Trophoblast cell (in vitro differentiated cells and primary cell): ENCODE data around the gene LRFN4.

Source experiments
- DNase-seq, 2 donors: peaks; one replicate each; pipeline ENCODE4 v3.0.0-alpha.2; 2016
- H2AFZ ChIP-seq: 2 replicates; pipeline ENCODE4 v1.6.1; 2013; ENCODE audit warnings: low read length, moderate library complexity, mild to moderate bottlenecking; ENCODE audit not compliant: insufficient read depth, poor library complexity
- H2AK5ac ChIP-seq: 2 replicates; pipeline ENCODE4 v1.6.1; 2013; ENCODE audit warnings: mild to moderate bottlenecking, low read length
- H2BK120ac ChIP-seq: 2 replicates; pipeline ENCODE4 v1.6.1; 2013; ENCODE audit warnings: low read length, mild to moderate bottlenecking, moderate library complexity; ENCODE audit not compliant: insufficient read depth, poor library complexity
- H2BK12ac ChIP-seq: 2 replicates; pipeline ENCODE4 v1.6.1; 2013; ENCODE audit warnings: mild to moderate bottlenecking, low read length, moderate library complexity
- H2BK5ac ChIP-seq: 2 replicates; pipeline ENCODE4 v1.6.1; 2013; ENCODE audit warnings: low read length, low read depth, moderate library complexity, mild to moderate bottlenecking; ENCODE audit not compliant: poor library complexity
- H3K14ac ChIP-seq: 2 replicates; pipeline ENCODE4 v1.6.1; 2013; ENCODE audit warnings: mild to moderate bottlenecking, low read length
- H3K18ac ChIP-seq: 2 replicates; pipeline ENCODE4 v1.6.1; 2013; ENCODE audit warnings: mild to moderate bottlenecking, low read length
- H3K23ac ChIP-seq: 2 replicates; pipeline ENCODE4 v1.6.1; 2013; ENCODE audit warnings: low read length
- H3K27ac ChIP-seq: 2 replicates; pipeline ENCODE4 v1.5.1; 2013; ENCODE audit warnings: low read depth, mild to moderate bottlenecking, inconsistent platforms, low read length, moderate library complexity
- H3K27me3 ChIP-seq: 2 replicates; pipeline ENCODE4 v1.6.1; 2013; ENCODE audit warnings: inconsistent platforms, mild to moderate bottlenecking, low read length, moderate library complexity; ENCODE audit not compliant: insufficient read depth
- H3K36me3 ChIP-seq, 2 experiments: 1 replicate in 1 of 2; 2 replicates in 1 of 2; pipeline ENCODE4 v1.6.1; 2013; ENCODE audit warnings: low read length in 2 of 2, mild to moderate bottlenecking in 2 of 2, moderate library complexity in 1 of 2; ENCODE audit not compliant: insufficient read depth in 2 of 2, control insufficient read depth in 1 of 2
- H3K4ac ChIP-seq: 2 replicates; pipeline ENCODE4 v1.6.1; 2013; ENCODE audit warnings: low read depth, mild to moderate bottlenecking, low read length, moderate library complexity
- H3K4me1 ChIP-seq, 2 experiments: 1 replicate in 1 of 2; 2 replicates in 1 of 2; pipeline ENCODE4 v1.6.1; 2013; ENCODE audit warnings: low read length in 2 of 2, mild to moderate bottlenecking in 2 of 2, moderate library complexity in 1 of 2; ENCODE audit not compliant: insufficient read depth in 2 of 2, control insufficient read depth in 1 of 2
- H3K4me2 ChIP-seq: 2 replicates; pipeline ENCODE4 v1.6.1; 2013; ENCODE audit warnings: inconsistent platforms, mild to moderate bottlenecking, low read length, moderate library complexity
- H3K4me3 ChIP-seq: 2 replicates; pipeline ENCODE4 v1.5.1; 2013; ENCODE audit warnings: mild to moderate bottlenecking, low read depth, low read length, inconsistent platforms
- H3K79me1 ChIP-seq: one replicate; pipeline ENCODE4 v1.6.1; 2013; ENCODE audit warnings: low read length
- H3K79me2 ChIP-seq: 2 replicates; pipeline ENCODE4 v1.6.1; 2013; ENCODE audit warnings: low read length, mild to moderate bottlenecking; ENCODE audit not compliant: control insufficient read depth, insufficient read depth, poor library complexity
- H3K9ac ChIP-seq: 2 replicates; pipeline ENCODE4 v1.6.1; 2013; ENCODE audit warnings: mild to moderate bottlenecking, low read length
- H3K9me3 ChIP-seq: 2 replicates; pipeline ENCODE4 v1.6.1; 2013; ENCODE audit warnings: low read depth, mild to moderate bottlenecking, control low read depth, inconsistent platforms, low read length; ENCODE audit not compliant: insufficient read depth
- H4K12ac ChIP-seq: 2 replicates; pipeline ENCODE4 v1.6.1; 2013; ENCODE audit warnings: low read depth, mild to moderate bottlenecking, low read length, moderate library complexity
- H4K8ac ChIP-seq: 2 replicates; pipeline ENCODE4 v1.6.1; 2013; ENCODE audit warnings: low read depth, mild to moderate bottlenecking, low read length, moderate library complexity
- H4K91ac ChIP-seq: one replicate; pipeline ENCODE4 v1.6.1; 2013; ENCODE audit warnings: low read depth, mild to moderate bottlenecking, low read length, moderate library complexity
- WGBS: extraction: QIAGEN DNeasy Blood & Tissue Kit; methylation state at CpG from one replicate; pipeline ENCODE4 v1.1.7; 2013; ENCODE audit warnings: missing lambda C conversion rate; ENCODE audit not compliant: insufficient read length, insufficient coverage; ENCODE audit errors: extremely low coverage; 5-methylcytosine and 5-hydroxymethylcytosine counted together

The LRFN4 gene

GRCh38 chr11:66842896-66843775, 13.7 kb upstream of the LRFN4 start, which contains the start of gene RCE1:
Gene RCE1 (plus strand): TSS chr11:66843441. CDS start chr11:66843456, 15 bp downstream.
- H2AFZ ChIP-seq, result peak within 1 kb of the TSS; percentile 100

GRCh38 chr11:66843776-66844495, 12.9 kb upstream of the LRFN4 start:
- Histone ChIP-seq H3K9me3 (no peaks in the 10 kb centered on the region), H4K12ac (peak overlapping the region; percentile 99), H2BK5ac (peak overlapping the region; percentile 91), H2AK5ac (peak overlapping the region; percentile 59), H3K27me3 (no peaks in the 10 kb centered on the region), H3K36me3 (peaks cover 34 to 47% of the 10 kb centered on the region in 2 experiments), H3K4me3 (peak overlapping the region; percentile 97), H3K79me2 (peaks cover 18% of the 10 kb centered on the region), H3K18ac (peak overlapping the region; percentile 97), H3K23ac (no peak overlapping the region), H4K91ac (peak overlapping the region; percentile 96), H2BK120ac (peak overlapping the region; percentile 95), H3K4me1 (peaks cover 14 to 23% of the 10 kb centered on the region in 2 experiments), H3K4me2 (peak overlapping the region; percentile 80), H3K79me1 (peaks cover 12% of the 10 kb centered on the region), H3K27ac (peak overlapping the region; percentile 78), H3K14ac (peak overlapping the region; percentile 78), H2AFZ (peak overlapping the region; percentile 100), H4K8ac (peak overlapping the region; percentile 100), H3K4ac (peak overlapping the region; percentile 82), H3K9ac (peak overlapping the region; percentile 93), H2BK12ac (no peak overlapping the region)
- DNase-seq, result no peak
- no CpG with 5 or more reads among the region's 16 CpGs for WGBS

More at GRCh38 chr11:66842896-66843775, 13.7 kb upstream of the LRFN4 start, which contains the start of gene RCE1:
- Histone ChIP-seq H2BK5ac (peak within 1 kb of the TSS; percentile 91), H2BK120ac (peak within 1 kb of the TSS; percentile 95), H3K9me3 (no peaks in the 10 kb centered on the region), H4K91ac (peak within 1 kb of the TSS; percentile 96), H3K14ac (peak within 1 kb of the TSS; percentile 96), H3K4me2 (peak within 1 kb of the TSS; percentile 80), H3K18ac (peak within 1 kb of the TSS; percentile 98), H3K36me3 (peaks cover 32 to 42% of the 10 kb centered on the region in 2 experiments), H3K4me1 (peaks cover 14 to 23% of the 10 kb centered on the region in 2 experiments), H3K27me3 (no peaks in the 10 kb centered on the region), H3K79me2 (peaks cover 18% of the 10 kb centered on the region), H4K8ac (peak within 1 kb of the TSS; percentile 100), H3K9ac (peak within 1 kb of the TSS; percentile 93), H3K79me1 (peaks cover 12% of the 10 kb centered on the region), H2AK5ac (peak within 1 kb of the TSS; percentile 65), H3K4ac (peak within 1 kb of the TSS; percentile 83), H4K12ac (peak within 1 kb of the TSS; percentile 99), H2BK12ac (no peak within 1 kb of the TSS), H3K23ac (no peak within 1 kb of the TSS), H3K4me3 (peak within 1 kb of the TSS; percentile 97), H3K27ac (peak within 1 kb of the TSS; percentile 85)
- peak; percentile 90 to 95 for DNase-seq
- WGBS, result no CpG with 5 or more reads among the region's 98 CpGs

- no peak overlapping the region for H2AK5ac ChIP-seq
These were observed 12.2 kb upstream of the LRFN4 start for GRCh38 chr11:66844496-66845142.

More at GRCh38 chr11:66844496-66845142, 12.2 kb upstream of the LRFN4 start:
- Histone ChIP-seq H4K91ac (no peak overlapping the region), H3K36me3 (peaks cover 35 to 50% of the 10 kb centered on the region in 2 experiments), H2BK120ac (no peak overlapping the region), H3K14ac (no peak overlapping the region), H3K18ac (peak overlapping the region; percentile 16), H3K4ac (peak overlapping the region; percentile 82), H4K8ac (no peak overlapping the region), H3K79me2 (peaks cover 18% of the 10 kb centered on the region), H3K79me1 (peaks cover 12% of the 10 kb centered on the region), H3K9ac (no peak overlapping the region), H2AFZ (no peak overlapping the region), H3K4me1 (peaks cover 14 to 23% of the 10 kb centered on the region in 2 experiments), H3K27me3 (no peaks in the 10 kb centered on the region), H2BK5ac (no peak overlapping the region), H3K4me2 (peak overlapping the region; percentile 80), H3K27ac (no peak overlapping the region), H4K12ac (no peak overlapping the region), H3K4me3 (no peak overlapping the region), H3K9me3 (no peaks in the 10 kb centered on the region), H3K23ac (no peak overlapping the region), H2BK12ac (no peak overlapping the region)
- no CpG with 5 or more reads among the region's 12 CpGs for WGBS
- DNase-seq, result no peak
